K562 (cell line): Measurements from ENCODE around the gene NLRX1. TPM values are rescaled to one million over a fixed set of nuclear protein-coding genes. Genes with fewer than 3 reads are reported as not detected.

Source experiments
- BHLHE40 ChIP-seq: IDR thresholded peaks from 2 replicates; pipeline ENCODE4 v1.6.1; 2011; ENCODE audit warnings: low read length, improper control_type of control experiment
- CCAR2 ChIP-seq: fragments of 200-400 bp; formaldehyde crosslinking; IDR thresholded peaks from 2 replicates; pipeline ENCODE4 v1.6.1; 2017; ENCODE audit warnings: mild to moderate bottlenecking, low read depth, low read length
- CTCF ChIP-seq, 3 experiments: IDR thresholded peaks in 2 of 3; conservative IDR thresholded peaks in 1 of 3; 2 replicates each; pipeline ENCODE4 v1.5.1; 2011 to 2012; ENCODE audit warnings: low read length in 3 of 3, mild to moderate bottlenecking in 3 of 3, control low read depth in 2 of 3, improper control_type of control experiment in 1 of 3, inconsistent platforms in 1 of 3, low read depth in 1 of 3, mixed read lengths in 1 of 3, moderate library complexity in 1 of 3; ENCODE audit not compliant: insufficient read depth in 2 of 3
- EGR1 ChIP-seq: fragments of 450-650 bp; conservative IDR thresholded peaks from 2 replicates; pipeline ENCODE4 v1.6.1; 2017; ENCODE audit warnings: mild to moderate bottlenecking
- ETV6 ChIP-seq, 3 experiments: fragments of 150-350 bp in 1 of 3; sonication (generic) in 1 of 3; formaldehyde crosslinking in 1 of 3; IDR thresholded peaks; 2 replicates each; pipeline versions ENCODE4 v1.6.1 to v1.8.0; 2014 to 2022; ENCODE audit warnings: borderline replicate concordance in 2 of 3, low read depth in 2 of 3, antibody characterized with exemption in 1 of 3, low read length in 1 of 3, mild to moderate bottlenecking in 1 of 3, missing genetic modification reagents in 1 of 3
- MTF1 ChIP-seq: fragments of 250-450 bp; sonication (Bioruptor Pico); IDR thresholded peaks from 2 replicates; pipeline ENCODE4 v1.9.0; 2021; ENCODE audit warnings: moderate library complexity, mild to moderate bottlenecking, inconsistent platforms, borderline replicate concordance
- NFE2 ChIP-seq: IDR thresholded peaks from 2 replicates; pipeline ENCODE4 v1.6.1; 2014; ENCODE audit warnings: antibody characterized with exemption, low read depth
- OTX1 ChIP-seq: fragments of 450-650 bp; formaldehyde crosslinking; IDR thresholded peaks from 2 replicates; pipeline ENCODE4 v1.4.0; 2022; ENCODE audit warnings: mild to moderate bottlenecking
- RBM25 ChIP-seq: fragments of 200-400 bp; formaldehyde crosslinking; IDR thresholded peaks from 2 replicates; pipeline ENCODE4 v1.6.1; 2018; ENCODE audit warnings: low read length, low read depth, moderate library complexity; ENCODE audit not compliant: severe bottlenecking
- REST ChIP-seq, 2 experiments: fragments of 450-650 bp; formaldehyde crosslinking in 1 of 2; IDR thresholded peaks; 2 replicates each; pipeline versions ENCODE4 v1.4.0 to v1.6.1; 2014 to 2020; ENCODE audit warnings: mild to moderate bottlenecking in 2 of 2, borderline replicate concordance in 1 of 2, low read depth in 1 of 2
- SIN3B ChIP-seq: fragments of 450-650 bp; IDR thresholded peaks from 2 replicates; pipeline ENCODE4 v1.6.1; 2017; ENCODE audit warnings: low read depth, mild to moderate bottlenecking, moderate library complexity
- SOX6 ChIP-seq: fragments of 450-650 bp; IDR thresholded peaks from 2 replicates; pipeline ENCODE4 v1.6.1; 2014; ENCODE audit warnings: mild to moderate bottlenecking
- SRSF1 ChIP-seq: fragments of 200-400 bp; formaldehyde crosslinking; IDR thresholded peaks from 2 replicates; pipeline ENCODE4 v1.6.1; 2017; ENCODE audit warnings: mild to moderate bottlenecking, low read depth, low read length, moderate library complexity
- ZC3H11A ChIP-seq: IDR thresholded peaks from 2 replicates; pipeline ENCODE4 v1.6.1; 2012; ENCODE audit warnings: low read depth, low read length, improper control_type of control experiment
- ZNF124 ChIP-seq: sonication (generic); formaldehyde crosslinking; IDR thresholded peaks from 2 replicates; pipeline ENCODE4 v1.8.1; 2022; ENCODE audit warnings: missing genetic modification reagents
- ZNF133 ChIP-seq: fragments of 250-450 bp; sonication (Bioruptor Pico); IDR thresholded peaks from 2 replicates; pipeline ENCODE4 v1.4.0; 2020; ENCODE audit warnings: mild to moderate bottlenecking
- ZNF316 ChIP-seq: fragments of 450-650 bp; IDR thresholded peaks from 2 replicates; pipeline ENCODE4 v1.6.1; 2016
- ZNF75A ChIP-seq: fragments of 450-650 bp; formaldehyde crosslinking; IDR thresholded peaks from 2 replicates; pipeline ENCODE4 v1.4.0; 2020; ENCODE audit warnings: mild to moderate bottlenecking
- ZSCAN32 ChIP-seq: fragments of 450-650 bp; formaldehyde crosslinking; IDR thresholded peaks from 2 replicates; pipeline ENCODE4 v1.4.0; 2020; ENCODE audit warnings: mild to moderate bottlenecking, moderate library complexity
- polyA plus RNA-seq, 8 experiments: library from polyadenylated mRNA; depleted of rRNA in 4 of 8; stranded (reverse) in 5 of 8; unstranded in 3 of 8; fragments of >200 nt; fragmentation: Nextera tagmentation in 2 of 8; fragmentation: Illumina TruSeq in 1 of 8; extraction: Ambion mirVana in 2 of 8; extraction: Trizol in 1 of 8; gene quantifications; 2 replicates each; pipeline versions ENCODE4 v1.2.1 to v1.2.3, GENCODE V29; 2011 to 2014; ENCODE audit warnings: inconsistent platforms in 1 of 8, missing spikeins in 1 of 8
- total RNA-seq, 7 experiments: library from RNA; depleted of rRNA in 6 of 7; stranded (reverse); fragments of >200 nt in 6 of 7; fragmentation: Illumina TruSeq in 2 of 7; extraction: Trizol in 2 of 7; gene quantifications; 2 replicates each; pipeline versions ENCODE4 v1.2.1 to v1.2.3, GENCODE V29; 2011 to 2021; ENCODE audit warnings: low replicate concordance in 1 of 7

NLRX1 gene
- total and polyA plus RNA-seq, 9 of the 15 experiments (the other 6 are each of a cell fraction or from before 2014, with no cell fraction given) = 0.04 to 2.3 (median 0.69) TPM

- TF ChIP-seq REST (IDR thresholded peaks at IDR 0.05; ENCODE audit: borderline replicate concordance) (no peak), REST (CRISPR knock-in tag; IDR thresholded peaks at IDR 0.05; ENCODE audit: low read depth) (no peak), ZNF75A (no peak), EGR1 (no peak), RBM25 (peak; percentile 95), SOX6 (no peak), NFE2 (no peak), ETV6 (IDR thresholded peaks at IDR 0.05; ENCODE audit: borderline replicate concordance in 1 of 2, low read depth in 2 of 2, low read length in 1 of 2) (no peak), ETV6 (CRISPR knock-in tag; IDR thresholded peaks at IDR 0.05; ENCODE audit: borderline replicate concordance) (no peak), MTF1 (CRISPR knock-in tag) (no peak), ZSCAN32 (CRISPR knock-in tag) (no peak), CTCF (IDR thresholded peaks at IDR 0.05 in 2 of 3, conservative IDR thresholded peaks at IDR 0.05 in 1 of 3; ENCODE audit: insufficient read depth in 2 of 3, low read depth in 1 of 3, low read length in 3 of 3) (0 out of 6 replicates have a peak, but pooled peaks have one; percentile 8 to 29 (median 10)), ZNF133 (CRISPR knock-in tag) (no peak), SIN3B (no peak), CCAR2 (no peak), ZC3H11A (no peak), ZNF316 (no peak), OTX1 (CRISPR knock-in tag) (no peak), BHLHE40 (no peak), SRSF1 (no peak), ZNF124 (CRISPR knock-in tag) (no peak)
These were observed 15.3 kb upstream of the NLRX1 start (continued) for GRCh38 chr11:119153049-119153818.
